GM10266 (cell line): ENCODE measurements around the gene CMIP.

Source experiments
- DNase-seq: peaks from one replicate; pipeline ENCODE4 v3.0.0; 2012; ENCODE audit errors: extremely low spot score
- CTCF ChIP-seq: IDR thresholded peaks from 2 replicates; pipeline ENCODE4 v1.5.1; 2012; ENCODE audit warnings: mild to moderate bottlenecking, low read depth; ENCODE audit not compliant: control insufficient read depth, insufficient read depth; ENCODE audit errors: missing control alignments

CMIP gene

GRCh38 chr16:81731649-81732048 lies 287.0 kb downstream of the CMIP start:
- no peak for DNase-seq
- no peak for TF ChIP-seq CTCF

GRCh38 chr16:81732699-81733098 lies 288.1 kb downstream of the CMIP start:
- no peak for DNase-seq
- no peak for TF ChIP-seq CTCF

GRCh38 chr16:81733295-81733694 lies 288.7 kb downstream of the CMIP start:
- no peak for TF ChIP-seq CTCF

GRCh38 chr16:81734632-81735434 lies 290.2 kb downstream of the CMIP start:
- no peak for DNase-seq
- TF ChIP-seq CTCF = no peak

More at GRCh38 chr16:81733295-81733694, 288.7 kb downstream of the CMIP start:
- DNase-seq = no peak

GRCh38 chr16:81737885-81738536 lies 293.4 kb downstream of the CMIP start:
- DNase-seq = peak; percentile 84

GRCh38 chr16:81738783-81739496 lies 294.3 kb downstream of the CMIP start:
- no peak for DNase-seq
- no peak for TF ChIP-seq CTCF

More at GRCh38 chr16:81737885-81738536, 293.4 kb downstream of the CMIP start:
- TF ChIP-seq CTCF = peak; percentile 96
